ENCODE data around the gene DPH2.
A peak's percentile ranks its signal among the peaks of the same experiment; 100 is the strongest.

The DPH2 gene

DNA sequence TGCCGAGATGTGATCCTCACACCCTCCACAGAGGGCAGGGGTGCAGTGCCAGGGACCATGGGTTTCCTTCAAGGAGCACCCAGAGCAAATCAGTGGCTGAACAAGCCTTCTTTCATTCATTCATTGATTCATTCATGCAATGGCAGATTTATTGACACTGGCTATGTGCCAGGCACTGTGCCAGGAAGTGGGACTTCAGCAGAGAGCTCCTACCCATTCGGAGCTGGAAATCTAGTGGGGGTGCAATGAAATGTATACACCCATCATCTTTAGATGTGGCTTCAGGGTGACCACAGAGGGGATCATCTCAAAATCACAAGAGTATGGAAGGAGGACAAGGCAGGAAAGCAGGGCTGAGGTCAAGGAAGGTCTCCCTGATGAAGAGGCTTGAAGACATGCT is 42.6 kb downstream of the DPH2 start:
- no peaks in the 10 kb centered on the region for H3K27me3 ChIP-seq (replicated peaks in 2 of 5; ENCODE audit: control insufficient read depth in 4 of 5, insufficient read depth in 5 of 5, low read length in 4 of 5)
- WGBS (ENCODE audit: insufficient coverage): 100% methylated on average over 1 of the region's 2 CpGs
- no peaks in the 10 kb centered on the region for H3K9me3 ChIP-seq (ENCODE audit: control extremely low read depth in 1 of 5, control insufficient read depth in 4 of 5, insufficient read depth in 2 of 5, low read depth in 1 of 5, low read length in 4 of 5)
- ChIA-PET CTCF (interaction anchor here (1.8 to 6.9 kb wide), 3 partner anchors 7 to 22 kb away, joined by 7 to 51 read pairs (median 41); partner anchors contain the start of gene SLC6A9), POLR2A (no interaction called here)
- H3K27ac ChIP-seq (ENCODE audit: insufficient read depth in 1 of 2, low read depth in 1 of 2, low read length in 2 of 2, poor library complexity in 1 of 2, severe bottlenecking in 2 of 2): no peak overlapping the region
- DNase-seq: peak in 1 of 3 donors; percentile 11
- no peak overlapping the region for H3K4me3 ChIP-seq (ENCODE audit: control insufficient read depth in 1 of 7, extremely low read depth in 1 of 7, insufficient read depth in 4 of 7, low read depth in 2 of 7, low read length in 6 of 7)
- H3K4me1 ChIP-seq (ENCODE audit: control extremely low read depth in 1 of 4, control insufficient read depth in 4 of 4, insufficient read depth in 4 of 4, low read length in 3 of 4): peaks cover 0 to 32% (median 24%) of the 10 kb centered on the region in 4 experiments
- H3K36me3 ChIP-seq (ENCODE audit: control insufficient read depth in 4 of 4, insufficient read depth in 4 of 4, low read length in 3 of 4): no peaks in the 10 kb centered on the region

DNA sequence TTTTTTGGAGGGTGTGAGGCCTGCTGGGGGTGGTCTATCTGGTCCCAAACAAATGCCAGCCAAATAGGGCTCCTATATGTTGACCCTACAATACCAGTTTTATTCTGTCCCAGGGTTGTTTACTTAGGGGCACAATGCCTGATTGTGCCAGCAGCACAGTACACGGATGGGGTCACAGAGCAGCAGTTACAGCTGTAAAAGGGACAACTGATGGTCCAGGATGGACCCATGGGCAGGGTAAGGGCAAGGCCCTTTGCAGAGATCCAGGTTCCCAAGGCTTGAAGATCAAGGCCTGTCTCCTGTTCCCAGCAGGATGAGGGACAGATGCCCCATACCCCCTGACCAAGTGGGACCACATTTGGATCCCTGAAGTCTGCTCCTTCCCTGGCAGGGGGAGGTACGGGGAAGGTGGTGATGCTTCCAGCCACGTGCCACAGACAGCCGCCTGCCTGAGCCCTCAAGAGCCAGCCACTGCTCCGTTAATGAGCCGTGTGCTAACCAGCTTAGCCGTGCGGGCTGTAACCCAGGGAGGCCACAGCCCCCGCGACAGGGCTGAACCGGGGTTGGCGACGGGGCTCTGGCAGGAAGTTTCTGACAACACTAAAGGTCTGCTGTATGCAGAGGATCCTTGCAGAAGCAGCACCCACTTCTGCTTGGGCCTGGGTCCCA is 43.3 kb downstream of the DPH2 start:
- peaks cover 0 to 32% (median 24%) of the 10 kb centered on the region in 4 experiments for H3K4me1 ChIP-seq (ENCODE audit: control extremely low read depth in 1 of 4, control insufficient read depth in 4 of 4, insufficient read depth in 4 of 4, low read length in 3 of 4)
- no peak overlapping the region for H3K27ac ChIP-seq (ENCODE audit: insufficient read depth in 1 of 2, low read depth in 1 of 2, low read length in 2 of 2, poor library complexity in 1 of 2, severe bottlenecking in 2 of 2)
- H3K9me3 ChIP-seq (ENCODE audit: control extremely low read depth in 1 of 5, control insufficient read depth in 4 of 5, insufficient read depth in 2 of 5, low read depth in 1 of 5, low read length in 4 of 5): no peaks in the 10 kb centered on the region
- POLR2A ChIA-PET: no interaction called here
- no peaks in the 10 kb centered on the region for H3K36me3 ChIP-seq (ENCODE audit: control insufficient read depth in 4 of 4, insufficient read depth in 4 of 4, low read length in 3 of 4)
- peak in 2 of 3 donors; percentile 72 to 78 for DNase-seq
- 11% methylated on average over 13 of the region's 13 CpGs for WGBS (ENCODE audit: insufficient coverage)
- no peak overlapping the region for H3K4me3 ChIP-seq (ENCODE audit: control insufficient read depth in 1 of 7, extremely low read depth in 1 of 7, insufficient read depth in 4 of 7, low read depth in 2 of 7, low read length in 6 of 7)
- no peaks in the 10 kb centered on the region for H3K27me3 ChIP-seq (replicated peaks in 2 of 5; ENCODE audit: control insufficient read depth in 4 of 5, insufficient read depth in 5 of 5, low read length in 4 of 5)
- CTCF ChIA-PET: interaction anchor here (0.8 to 6.9 kb wide), 6 partner anchors 8 to 35 kb away, joined by 3 to 51 read pairs (median 6); partner anchors contain the start of gene SLC6A9

DNA sequence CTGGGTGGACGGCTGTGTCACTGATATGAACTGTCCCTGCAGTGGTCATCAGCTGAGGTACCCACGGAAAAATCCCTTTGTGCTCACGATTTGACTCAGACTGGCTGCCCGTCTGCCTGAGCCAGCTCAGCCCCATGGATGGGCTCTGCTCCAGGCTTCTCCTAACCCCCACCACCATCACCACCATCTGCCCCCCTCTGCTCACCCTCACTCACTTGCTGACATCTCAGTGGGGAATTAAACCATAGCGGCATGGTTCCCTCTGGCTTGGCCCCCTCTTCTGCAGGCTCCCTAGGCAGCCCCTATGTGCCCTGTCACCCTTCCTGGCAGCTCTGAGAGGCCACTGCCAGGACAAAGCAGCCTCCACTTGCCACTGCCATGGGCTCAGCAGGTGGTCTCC is 44.1 kb downstream of the DPH2 start:
- peak in 1 of 3 donors; percentile 16 for DNase-seq
- H3K4me3 ChIP-seq (ENCODE audit: control insufficient read depth in 1 of 7, extremely low read depth in 1 of 7, insufficient read depth in 4 of 7, low read depth in 2 of 7, low read length in 6 of 7): no peak overlapping the region
- H3K4me1 ChIP-seq (ENCODE audit: control extremely low read depth in 1 of 4, control insufficient read depth in 4 of 4, insufficient read depth in 4 of 4, low read length in 3 of 4): peaks cover 0 to 32% (median 24%) of the 10 kb centered on the region in 4 experiments
- H3K36me3 ChIP-seq (ENCODE audit: control insufficient read depth in 4 of 4, insufficient read depth in 4 of 4, low read length in 3 of 4): no peaks in the 10 kb centered on the region
- H3K27me3 ChIP-seq (replicated peaks in 2 of 5; ENCODE audit: control insufficient read depth in 4 of 5, insufficient read depth in 5 of 5, low read length in 4 of 5): no peaks in the 10 kb centered on the region
- POLR2A ChIA-PET: no interaction called here
- CTCF ChIA-PET: interaction anchor here (0.6 to 6.9 kb wide), 9 partner anchors 9 to 558 kb away, joined by 3 to 51 read pairs (median 4); no protein-coding TSS in a partner anchor
- no peaks in the 10 kb centered on the region for H3K9me3 ChIP-seq (ENCODE audit: control extremely low read depth in 1 of 5, control insufficient read depth in 4 of 5, insufficient read depth in 2 of 5, low read depth in 1 of 5, low read length in 4 of 5)
- no peak overlapping the region for H3K27ac ChIP-seq (ENCODE audit: insufficient read depth in 1 of 2, low read depth in 1 of 2, low read length in 2 of 2, poor library complexity in 1 of 2, severe bottlenecking in 2 of 2)
- WGBS (ENCODE audit: insufficient coverage): 85% methylated on average over 5 of the region's 5 CpGs

DNA sequence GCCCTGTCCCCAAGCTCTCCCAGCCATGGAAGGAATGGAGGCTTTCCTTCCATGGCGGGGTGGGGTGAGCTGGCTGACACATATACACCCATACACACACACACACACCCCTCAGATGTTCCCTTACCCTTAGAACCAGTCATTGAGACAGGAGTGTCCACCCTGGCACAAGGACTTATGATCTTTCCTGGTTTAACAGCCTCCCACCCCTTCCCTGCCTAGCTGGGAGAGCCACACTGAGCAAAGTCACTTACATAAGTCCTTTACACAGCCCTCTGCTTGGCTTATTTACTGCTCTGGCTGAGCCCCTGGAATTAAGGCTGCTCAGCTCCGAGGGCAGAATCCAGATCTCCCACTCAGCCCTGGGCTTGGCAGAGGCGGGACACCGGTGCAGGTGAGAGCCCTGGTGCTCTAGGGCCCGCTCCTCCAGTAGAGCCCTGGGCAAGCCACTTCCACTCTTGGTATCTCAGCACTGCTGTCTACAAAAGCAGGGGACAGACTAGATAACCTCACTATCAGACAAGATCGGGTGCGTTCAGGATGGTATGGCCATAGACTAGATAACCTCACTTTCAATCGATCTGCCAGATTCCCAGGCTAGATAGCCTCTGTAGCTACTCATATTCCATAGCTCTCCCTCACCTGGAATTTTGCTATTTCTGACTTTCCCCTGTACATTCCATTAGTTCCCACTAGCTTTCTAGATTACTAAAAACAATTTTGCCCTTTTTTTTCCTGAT is 44.7 kb downstream of the DPH2 start:
- no peak for DNase-seq
- H3K4me1 ChIP-seq (ENCODE audit: control extremely low read depth in 1 of 4, control insufficient read depth in 4 of 4, insufficient read depth in 4 of 4, low read length in 3 of 4): peaks cover 0 to 32% (median 24%) of the 10 kb centered on the region in 4 experiments
- no peak overlapping the region for H3K27ac ChIP-seq (ENCODE audit: insufficient read depth in 1 of 2, low read depth in 1 of 2, low read length in 2 of 2, poor library complexity in 1 of 2, severe bottlenecking in 2 of 2)
- 96% methylated on average over 6 of the region's 8 CpGs for WGBS (ENCODE audit: insufficient coverage)
- H3K27me3 ChIP-seq (replicated peaks in 2 of 5; ENCODE audit: control insufficient read depth in 4 of 5, insufficient read depth in 5 of 5, low read length in 4 of 5): no peaks in the 10 kb centered on the region
- no peak overlapping the region for H3K4me3 ChIP-seq (ENCODE audit: control insufficient read depth in 1 of 7, extremely low read depth in 1 of 7, insufficient read depth in 4 of 7, low read depth in 2 of 7, low read length in 6 of 7)
- POLR2A ChIA-PET: no interaction called here
- CTCF ChIA-PET: interaction anchor here (0.6 to 6.9 kb wide), 9 partner anchors 9 to 557 kb away, joined by 3 to 51 read pairs (median 4); no protein-coding TSS in a partner anchor
- no peaks in the 10 kb centered on the region for H3K36me3 ChIP-seq (ENCODE audit: control insufficient read depth in 4 of 4, insufficient read depth in 4 of 4, low read length in 3 of 4)
- H3K9me3 ChIP-seq (ENCODE audit: control extremely low read depth in 1 of 5, control insufficient read depth in 4 of 5, insufficient read depth in 2 of 5, low read depth in 1 of 5, low read length in 4 of 5): no peaks in the 10 kb centered on the region

DNA sequence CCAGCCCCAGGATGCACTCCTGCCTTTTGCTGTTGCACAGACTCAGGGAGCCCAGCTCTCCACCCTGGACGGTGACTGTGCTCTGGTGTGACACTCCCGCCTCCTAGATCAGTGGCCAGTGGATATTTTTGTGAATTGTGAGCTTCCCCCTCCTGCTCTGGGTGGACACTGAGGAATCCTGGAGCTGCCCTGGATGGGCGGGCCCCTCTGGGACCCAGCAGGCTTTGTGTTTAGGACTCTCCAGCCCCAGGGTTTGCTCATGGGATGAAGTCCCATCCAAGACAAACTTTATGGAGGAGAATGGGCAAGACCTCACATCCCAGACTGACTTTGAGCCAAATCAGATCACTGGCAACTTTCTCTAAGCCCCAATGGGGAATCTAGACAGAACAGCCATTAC is 45.4 kb downstream of the DPH2 start:
- no peak overlapping the region for H3K27ac ChIP-seq (ENCODE audit: insufficient read depth in 1 of 2, low read depth in 1 of 2, low read length in 2 of 2, poor library complexity in 1 of 2, severe bottlenecking in 2 of 2)
- no peaks in the 10 kb centered on the region for H3K9me3 ChIP-seq (ENCODE audit: control extremely low read depth in 1 of 5, control insufficient read depth in 4 of 5, insufficient read depth in 2 of 5, low read depth in 1 of 5, low read length in 4 of 5)
- no peaks in the 10 kb centered on the region for H3K27me3 ChIP-seq (replicated peaks in 2 of 5; ENCODE audit: control insufficient read depth in 4 of 5, insufficient read depth in 5 of 5, low read length in 4 of 5)
- POLR2A ChIA-PET: no interaction called here
- WGBS (ENCODE audit: insufficient coverage): 100% methylated on average over 3 of the region's 3 CpGs
- CTCF ChIA-PET: interaction anchor here (1.3 to 6.9 kb wide), 4 partner anchors 10 to 33 kb away, joined by 3 to 51 read pairs (median 23); no protein-coding TSS in a partner anchor
- no peak overlapping the region for H3K4me3 ChIP-seq (ENCODE audit: control insufficient read depth in 1 of 7, extremely low read depth in 1 of 7, insufficient read depth in 4 of 7, low read depth in 2 of 7, low read length in 6 of 7)
- no peaks in the 10 kb centered on the region for H3K36me3 ChIP-seq (ENCODE audit: control insufficient read depth in 4 of 4, insufficient read depth in 4 of 4, low read length in 3 of 4)
- H3K4me1 ChIP-seq (ENCODE audit: control extremely low read depth in 1 of 4, control insufficient read depth in 4 of 4, insufficient read depth in 4 of 4, low read length in 3 of 4): peaks cover 0 to 32% (median 24%) of the 10 kb centered on the region in 4 experiments
- no peak for DNase-seq

DNA sequence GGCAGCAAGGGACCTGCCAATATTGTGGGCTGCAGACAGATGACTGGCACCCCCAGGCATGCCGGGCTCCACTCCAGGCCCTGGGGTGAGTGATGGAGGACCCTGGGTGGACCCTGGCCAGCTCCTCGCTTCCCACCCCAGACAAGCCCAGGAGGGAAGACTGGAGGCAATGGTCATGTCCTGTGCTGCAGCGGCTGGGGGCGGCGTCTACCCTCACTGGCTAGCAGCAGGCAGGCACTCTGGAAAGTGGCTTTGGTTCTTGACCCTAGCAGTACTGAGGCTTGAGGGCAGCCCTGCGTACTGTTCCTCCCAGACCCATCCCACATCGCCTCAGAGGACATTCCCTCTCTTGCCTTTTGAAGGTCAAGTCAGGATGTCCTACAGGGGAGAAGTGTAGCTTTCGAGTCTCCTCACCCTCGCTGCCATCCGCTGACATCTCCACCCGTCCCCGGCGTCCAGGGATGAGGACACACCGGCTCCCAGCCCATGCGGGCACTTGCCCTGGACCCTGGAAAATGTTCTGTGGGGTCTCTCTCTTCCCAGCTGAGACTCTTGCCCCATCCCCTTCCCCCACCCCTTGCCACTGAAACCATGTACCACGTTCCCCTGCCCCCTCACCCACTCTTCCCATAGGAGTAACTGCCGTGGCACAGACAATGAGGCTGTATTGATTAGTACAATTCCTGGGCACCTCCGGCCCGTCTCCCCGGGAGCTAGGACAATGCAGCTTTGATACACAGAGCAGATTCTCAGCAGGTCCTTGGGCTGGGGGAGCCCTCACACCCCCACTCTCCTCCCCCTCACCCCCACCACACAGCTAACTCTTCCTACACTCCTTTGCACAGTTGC is 46.5 kb downstream of the DPH2 start:
- H3K27me3 ChIP-seq (replicated peaks in 2 of 5; ENCODE audit: control insufficient read depth in 4 of 5, insufficient read depth in 5 of 5, low read length in 4 of 5): no peaks in the 10 kb centered on the region
- H3K36me3 ChIP-seq (ENCODE audit: control insufficient read depth in 4 of 4, insufficient read depth in 4 of 4, low read length in 3 of 4): no peaks in the 10 kb centered on the region
- 95% methylated on average over 15 of the region's 20 CpGs for WGBS (ENCODE audit: insufficient coverage)
- ChIA-PET CTCF (interaction anchor here (1.0 to 7.2 kb wide), 5 partner anchors 11 to 26 kb away, joined by 4 to 51 read pairs (median 38); no protein-coding TSS in a partner anchor), POLR2A (no interaction called here)
- H3K4me1 ChIP-seq (ENCODE audit: control extremely low read depth in 1 of 4, control insufficient read depth in 4 of 4, insufficient read depth in 4 of 4, low read length in 3 of 4): peaks cover 0 to 30% (median 23%) of the 10 kb centered on the region in 4 experiments
- no peak overlapping the region for H3K27ac ChIP-seq (ENCODE audit: insufficient read depth in 1 of 2, low read depth in 1 of 2, low read length in 2 of 2, poor library complexity in 1 of 2, severe bottlenecking in 2 of 2)
- no peak overlapping the region for H3K4me3 ChIP-seq (ENCODE audit: control insufficient read depth in 1 of 7, extremely low read depth in 1 of 7, insufficient read depth in 4 of 7, low read depth in 2 of 7, low read length in 6 of 7)
- no peak for DNase-seq
- no peaks in the 10 kb centered on the region for H3K9me3 ChIP-seq (ENCODE audit: control extremely low read depth in 1 of 5, control insufficient read depth in 4 of 5, insufficient read depth in 2 of 5, low read depth in 1 of 5, low read length in 4 of 5)
